IPS-11a (cell line): ENCODE data around the gene CCL17.
"Not testable (repeated sequence)": the region's sequence is repeated elsewhere in the genome, so short reads cannot be mapped to it uniquely, and the experiment has no call there.

Experiments used
- H3K4me3 ChIP-seq: one replicate; pipeline ENCODE4 v1.5.1; 2013; ENCODE audit warnings: low read depth, low read length, control low read depth

The CCL17 gene

GRCh38 chr16:57403965-57404817 is at the start of gene CCL17:
CCL17 (plus strand) TSS chr16:57404767; CDS start chr16:57413933, 9,166 bp downstream.
- no peak within 1 kb of the TSS for H3K4me3 ChIP-seq

GRCh38 chr16:57355898-57356414 is 48.6 kb upstream of the CCL17 start:
- no peak overlapping the region for H3K4me3 ChIP-seq

DNA sequence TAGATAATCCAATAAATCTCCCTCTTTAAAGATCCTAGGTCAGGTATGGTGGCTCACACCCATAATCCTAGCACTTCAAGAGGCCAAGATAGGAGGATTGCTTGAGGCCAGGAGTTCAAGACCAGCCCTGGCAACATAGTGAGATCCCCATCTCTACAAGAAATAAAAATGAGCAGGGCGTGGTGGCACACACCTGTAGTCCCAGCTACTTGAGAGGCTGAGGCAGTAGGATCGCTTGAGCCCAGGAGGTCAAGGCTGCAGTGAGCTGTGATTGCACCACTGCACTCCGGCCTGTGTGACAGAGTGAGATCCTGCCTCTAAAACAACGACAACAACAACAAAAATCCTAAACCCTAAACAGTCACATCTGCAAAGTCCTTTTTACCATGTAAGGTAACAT is 48.0 kb upstream of the CCL17 start:
- no peak overlapping the region for H3K4me3 ChIP-seq

DNA sequence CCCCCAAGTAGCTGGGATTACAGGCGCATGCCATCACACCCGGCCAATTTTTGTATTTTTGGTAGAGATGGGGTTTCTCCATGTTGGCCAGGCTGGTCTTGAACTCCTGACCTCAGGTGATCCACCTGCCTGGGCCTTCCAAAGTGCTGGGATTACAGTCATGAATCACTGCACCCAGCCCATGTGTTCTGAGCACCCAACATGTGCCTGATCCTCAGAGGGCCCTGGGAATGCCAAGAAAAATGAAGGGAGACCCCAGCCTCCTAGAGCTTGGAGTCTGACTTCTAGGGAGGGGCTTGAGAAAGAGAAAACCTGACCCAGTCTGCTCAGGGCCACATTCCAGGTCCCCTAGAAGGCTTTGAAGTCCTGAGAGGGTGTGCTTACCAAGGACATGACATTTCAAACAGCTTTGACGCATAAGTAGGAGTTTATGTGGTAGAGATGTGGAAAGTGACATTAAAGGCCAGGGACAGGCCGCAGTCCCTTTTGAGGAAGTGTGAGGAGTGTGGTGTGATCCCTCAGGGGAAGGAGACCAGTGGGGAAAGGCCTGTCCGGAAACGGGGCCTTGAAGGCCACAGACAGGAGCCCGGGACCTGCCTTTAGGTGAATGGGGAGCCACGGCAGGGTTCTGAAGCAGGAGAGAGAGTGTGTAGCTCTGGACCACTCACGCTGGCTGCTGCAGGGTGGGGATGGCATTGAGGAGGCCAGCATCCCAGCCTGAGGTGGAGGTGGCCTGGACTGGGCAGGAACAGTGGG is 47.1 kb upstream of the CCL17 start:
- no peak overlapping the region for H3K4me3 ChIP-seq

DNA sequence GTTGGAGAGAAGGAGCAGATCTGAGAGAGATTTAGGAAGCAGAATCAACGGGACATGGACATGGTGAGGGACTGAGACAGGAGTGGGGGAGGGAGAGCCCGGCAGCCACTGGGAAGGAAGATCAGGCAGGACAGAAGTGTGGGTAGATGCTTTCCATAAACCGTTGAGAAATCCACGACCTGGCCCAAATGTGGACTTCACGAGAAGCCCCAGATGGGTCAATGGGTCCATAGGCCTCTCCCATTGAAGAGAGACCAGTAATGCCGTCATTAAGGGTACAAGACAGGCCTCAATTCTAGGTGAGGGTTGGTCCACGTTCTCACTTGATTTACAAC is 46.5 kb upstream of the CCL17 start:
- H3K4me3 ChIP-seq: no peak overlapping the region

- no peak within 1 kb of the TSS for H3K4me3 ChIP-seq
These were observed 46.0 kb upstream of the CCL17 start, which contains the start of gene CCL22 for GRCh38 chr16:57358527-57359095. CCL22 (plus strand) TSS chr16:57358783; CDS start chr16:57358817, 34 bp downstream.

DNA sequence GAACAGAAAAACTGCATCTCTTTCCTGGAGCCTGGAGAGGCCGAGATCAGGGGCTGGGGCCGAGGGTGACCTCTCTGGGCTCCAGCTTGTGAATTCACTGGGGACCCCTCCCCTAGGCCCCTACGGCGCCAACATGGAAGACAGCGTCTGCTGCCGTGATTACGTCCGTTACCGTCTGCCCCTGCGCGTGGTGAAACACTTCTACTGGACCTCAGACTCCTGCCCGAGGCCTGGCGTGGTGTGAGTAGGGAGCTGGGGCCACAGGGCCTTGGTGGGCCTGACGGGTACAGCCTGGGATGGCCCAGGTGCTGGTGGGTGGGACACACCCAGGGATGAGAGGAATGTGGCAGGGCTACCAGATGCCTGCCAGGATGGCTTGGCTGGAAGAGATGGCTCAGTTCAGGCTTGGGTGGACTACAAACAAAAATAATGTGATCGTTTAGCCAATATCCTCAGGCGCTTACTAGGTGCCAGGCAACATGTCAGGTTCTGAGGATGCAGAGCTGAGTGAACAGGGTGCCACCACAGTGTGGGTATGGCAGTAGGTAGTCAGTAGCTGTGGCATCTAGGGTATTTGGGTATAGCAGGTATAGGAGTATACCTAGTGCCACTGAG is 44.1 kb upstream of the CCL17 start:
- H3K4me3 ChIP-seq: no peak overlapping the region

GRCh38 chr16:57361404-57361803 is 43.2 kb upstream of the CCL17 start:
- H3K4me3 ChIP-seq: no peak overlapping the region

DNA sequence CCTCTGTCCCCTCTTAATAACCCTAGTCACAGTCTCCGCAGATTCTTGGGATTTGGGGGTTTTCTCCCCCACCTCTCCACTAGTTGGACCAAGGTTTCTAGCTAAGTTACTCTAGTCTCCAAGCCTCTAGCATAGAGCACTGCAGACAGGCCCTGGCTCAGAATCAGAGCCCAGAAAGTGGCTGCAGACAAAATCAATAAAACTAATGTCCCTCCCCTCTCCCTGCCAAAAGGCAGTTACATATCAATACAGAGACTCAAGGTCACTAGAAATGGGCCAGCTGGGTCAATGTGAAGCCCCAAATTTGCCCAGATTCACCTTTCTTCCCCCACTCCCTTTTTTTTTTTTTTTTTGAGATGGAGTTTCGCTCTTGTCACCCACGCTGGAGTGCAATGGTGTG is 40.4 kb upstream of the CCL17 start:
- no peak overlapping the region for H3K4me3 ChIP-seq

DNA sequence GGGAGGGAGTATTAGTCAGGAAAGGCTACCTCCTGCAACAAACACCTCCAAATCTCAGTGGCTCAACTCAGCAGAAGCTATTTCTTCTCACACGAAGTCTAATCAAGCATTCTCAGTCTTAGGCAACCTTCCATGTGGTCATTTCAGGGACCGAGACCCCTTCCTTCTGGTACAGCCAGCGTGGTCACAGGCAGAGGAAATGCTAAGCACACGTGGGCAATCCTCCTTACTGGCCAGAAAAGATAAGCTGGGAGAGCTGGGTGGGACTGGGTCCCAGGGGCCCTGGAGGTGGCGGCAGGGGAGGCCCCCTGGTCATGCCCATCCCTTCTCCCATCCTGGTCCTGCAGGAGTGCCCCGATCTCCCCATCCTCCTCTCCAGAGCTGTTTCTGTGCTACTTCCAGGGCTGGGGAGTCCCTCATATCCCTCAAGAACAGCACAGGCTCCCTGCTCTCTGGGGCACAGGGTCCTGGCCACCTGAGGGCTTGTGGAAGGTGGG is 38.0 kb upstream of the CCL17 start:
- no peak overlapping the region for H3K4me3 ChIP-seq

DNA sequence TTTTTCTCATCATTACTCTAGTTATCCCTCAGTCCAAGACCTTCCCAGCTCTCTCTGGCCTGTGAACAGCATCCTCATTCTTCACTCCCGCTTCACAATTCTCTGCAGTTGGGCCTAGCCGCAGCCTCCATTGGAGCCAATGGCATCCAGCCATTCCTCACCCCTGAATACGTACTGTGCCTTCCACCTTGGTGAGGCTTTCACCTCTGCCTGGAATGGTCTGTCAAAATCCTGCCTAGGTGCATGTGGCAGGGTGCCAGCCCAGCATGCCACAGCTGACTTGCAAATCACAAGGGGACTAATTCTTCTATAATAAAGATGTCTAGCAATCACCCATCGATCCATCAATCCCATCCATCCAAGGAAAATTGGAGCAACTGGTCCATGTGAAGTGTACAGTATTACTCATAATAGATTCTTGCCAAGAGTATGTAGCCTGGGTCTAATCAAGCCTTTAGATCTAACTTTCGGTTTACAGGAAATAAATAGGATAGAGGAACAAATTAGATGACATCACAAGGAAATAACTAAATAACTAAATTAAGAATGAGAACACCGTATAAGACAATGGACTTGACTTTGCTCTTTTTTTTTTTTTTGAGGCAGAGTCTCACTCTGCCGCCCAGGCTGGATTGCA is 37.3 kb upstream of the CCL17 start:
- no peak overlapping the region for H3K4me3 ChIP-seq

- no peak overlapping the region for H3K4me3 ChIP-seq
These were observed 32.8 kb upstream of the CCL17 start for GRCh38 chr16:57371494-57372371.

- no peak within 1 kb of the TSS for H3K4me3 ChIP-seq
These were observed 32.0 kb upstream of the CCL17 start, which contains the start of gene CX3CL1 for GRCh38 chr16:57372372-57373116. CX3CL1 (plus strand) TSS chr16:57372490; CDS start chr16:57372569, 79 bp downstream.

DNA sequence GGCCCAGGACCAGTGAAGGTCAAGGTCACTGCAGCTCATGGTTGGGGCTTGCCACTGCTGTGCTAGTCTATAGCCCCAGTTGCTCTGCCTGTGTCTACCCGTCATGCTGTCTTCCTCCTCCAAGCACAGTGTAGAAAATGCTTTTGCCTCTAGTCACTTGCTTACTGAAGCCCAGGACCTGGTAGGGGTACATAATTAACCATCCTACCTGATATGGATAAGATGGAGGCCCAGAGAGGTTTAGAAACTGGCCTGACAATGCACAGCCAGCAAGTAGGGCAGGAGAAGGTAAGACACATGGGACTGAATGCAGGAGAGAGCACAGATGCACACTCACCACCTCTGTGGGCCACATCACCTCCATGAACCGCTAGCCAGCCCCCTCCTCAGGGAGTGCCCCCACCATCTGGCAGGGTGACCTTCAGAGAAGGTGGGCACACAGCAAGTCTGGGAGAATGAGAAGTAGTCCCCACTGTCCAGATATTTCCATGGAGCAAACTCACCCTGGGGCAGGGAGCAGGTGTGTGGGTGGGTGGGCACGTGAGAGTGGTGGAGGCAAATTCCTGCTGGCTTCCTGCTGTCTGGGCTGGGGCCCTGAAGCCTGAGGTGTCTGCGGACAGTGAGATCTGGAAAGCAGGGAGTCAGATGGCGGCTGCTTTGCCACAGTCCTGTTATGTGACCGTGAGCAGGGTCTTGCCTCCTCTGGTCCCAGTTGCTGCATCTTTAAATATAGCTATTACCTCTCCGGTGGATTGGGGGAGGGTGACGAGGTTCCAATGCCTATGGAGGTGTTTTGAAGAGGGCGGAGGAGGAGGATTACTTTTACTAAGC is 31.2 kb upstream of the CCL17 start:
- no peak overlapping the region for H3K4me3 ChIP-seq

- H3K4me3 ChIP-seq: no peak overlapping the region
These were observed 30.5 kb upstream of the CCL17 start for GRCh38 chr16:57374067-57374534.

- H3K4me3 ChIP-seq: not testable (repeated sequence)
These were observed 29.6 kb upstream of the CCL17 start for GRCh38 chr16:57374925-57375465.

GRCh38 chr16:57376313-57376818 is 28.2 kb upstream of the CCL17 start:
- no peak overlapping the region for H3K4me3 ChIP-seq
